K562 (cell line): ENCODE results near the gene TENM4.

Source experiments
- FOXJ3 ChIP-seq: sonication (generic); formaldehyde crosslinking; IDR thresholded peaks from 2 replicates; pipeline ENCODE4 v1.4.0; 2020; ENCODE audit warnings: mild to moderate bottlenecking, missing genetic modification reagents
- HIVEP1 ChIP-seq: fragments of 250-450 bp; sonication (Bioruptor Pico); IDR thresholded peaks from 2 replicates; pipeline ENCODE4 v1.4.0; 2020; ENCODE audit warnings: mild to moderate bottlenecking
- KLF6 ChIP-seq: fragments of 250-450 bp; sonication (Bioruptor Pico); IDR thresholded peaks from 2 replicates; pipeline ENCODE4 v1.4.0; 2020; ENCODE audit warnings: mild to moderate bottlenecking, moderate library complexity, borderline replicate concordance
- TF ChIP-seq, protein P1 (sequence below): fragments of 250-450 bp; sonication (Bioruptor Pico); IDR thresholded peaks from 2 replicates; pipeline ENCODE4 v1.5.0; 2021
- TF ChIP-seq, protein P2 (sequence below): IDR thresholded peaks from 2 replicates; pipeline ENCODE4 v1.6.1; 2012; ENCODE audit warnings: low read depth, low read length, improper control_type of control experiment, borderline replicate concordance
- TF ChIP-seq, protein P3 (sequence below), 3 experiments: IDR thresholded peaks in 2 of 3; conservative IDR thresholded peaks in 1 of 3; 2 replicates each; pipeline ENCODE4 v1.5.1; 2011 to 2012; ENCODE audit warnings: low read length in 3 of 3, mild to moderate bottlenecking in 3 of 3, control low read depth in 2 of 3, improper control_type of control experiment in 1 of 3, inconsistent platforms in 1 of 3, low read depth in 1 of 3, mixed read lengths in 1 of 3, moderate library complexity in 1 of 3; ENCODE audit not compliant: insufficient read depth in 2 of 3
- TF ChIP-seq, protein P4 (sequence below): sonication (generic); formaldehyde crosslinking; IDR thresholded peaks from 2 replicates; pipeline ENCODE4 v1.8.0; 2022; ENCODE audit warnings: mild to moderate bottlenecking, low read depth, missing genetic modification reagents

DNA sequence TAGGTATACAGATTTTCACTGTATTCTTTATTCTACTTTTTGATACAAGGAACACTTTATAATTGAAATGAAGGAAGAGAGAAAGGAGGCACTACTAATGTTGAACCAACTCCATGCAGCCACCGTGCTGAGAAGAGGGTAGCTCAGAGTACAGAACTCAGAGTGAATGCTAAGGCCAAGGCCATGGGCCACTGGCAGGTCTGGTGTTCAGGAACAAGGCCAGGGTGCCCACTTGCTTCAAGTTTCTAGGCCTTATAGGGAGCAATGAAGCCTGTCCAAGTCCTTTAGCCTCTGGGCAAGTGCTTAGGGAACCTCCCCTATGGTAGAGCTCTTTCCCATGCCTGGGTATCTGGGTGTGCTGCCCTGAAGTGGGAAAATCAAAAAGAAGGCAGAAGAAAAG, 235.0 kb downstream of the TENM4 start:
- TF ChIP-seq, protein P1, sequence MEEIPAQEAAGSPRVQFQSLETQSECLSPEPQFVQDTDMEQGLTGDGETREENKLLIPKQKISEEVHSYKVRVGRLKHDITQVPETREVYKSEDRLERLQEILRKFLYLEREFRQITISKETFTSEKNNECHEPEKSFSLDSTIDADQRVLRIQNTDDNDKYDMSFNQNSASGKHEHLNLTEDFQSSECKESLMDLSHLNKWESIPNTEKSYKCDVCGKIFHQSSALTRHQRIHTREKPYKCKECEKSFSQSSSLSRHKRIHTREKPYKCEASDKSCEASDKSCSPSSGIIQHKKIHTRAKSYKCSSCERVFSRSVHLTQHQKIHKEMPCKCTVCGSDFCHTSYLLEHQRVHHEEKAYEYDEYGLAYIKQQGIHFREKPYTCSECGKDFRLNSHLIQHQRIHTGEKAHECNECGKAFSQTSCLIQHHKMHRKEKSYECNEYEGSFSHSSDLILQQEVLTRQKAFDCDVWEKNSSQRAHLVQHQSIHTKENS = no peak
- TF ChIP-seq, protein P2, sequence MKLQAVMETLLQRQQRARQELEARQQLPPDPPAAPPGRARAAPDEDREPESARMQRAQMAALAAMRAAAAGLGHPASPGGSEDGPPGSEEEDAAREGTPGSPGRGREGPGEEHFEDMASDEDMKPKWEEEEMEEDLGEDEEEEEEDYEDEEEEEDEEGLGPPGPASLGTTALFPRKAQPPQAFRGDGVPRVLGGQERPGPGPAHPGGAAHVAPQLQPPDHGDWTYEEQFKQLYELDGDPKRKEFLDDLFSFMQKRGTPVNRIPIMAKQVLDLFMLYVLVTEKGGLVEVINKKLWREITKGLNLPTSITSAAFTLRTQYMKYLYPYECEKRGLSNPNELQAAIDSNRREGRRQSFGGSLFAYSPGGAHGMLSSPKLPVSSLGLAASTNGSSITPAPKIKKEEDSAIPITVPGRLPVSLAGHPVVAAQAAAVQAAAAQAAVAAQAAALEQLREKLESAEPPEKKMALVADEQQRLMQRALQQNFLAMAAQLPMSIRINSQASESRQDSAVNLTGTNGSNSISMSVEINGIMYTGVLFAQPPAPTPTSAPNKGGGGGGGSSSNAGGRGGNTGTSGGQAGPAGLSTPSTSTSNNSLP = no peak
- no peak for TF ChIP-seq FOXJ3 (CRISPR knock-in tag)
- TF ChIP-seq, protein P3, sequence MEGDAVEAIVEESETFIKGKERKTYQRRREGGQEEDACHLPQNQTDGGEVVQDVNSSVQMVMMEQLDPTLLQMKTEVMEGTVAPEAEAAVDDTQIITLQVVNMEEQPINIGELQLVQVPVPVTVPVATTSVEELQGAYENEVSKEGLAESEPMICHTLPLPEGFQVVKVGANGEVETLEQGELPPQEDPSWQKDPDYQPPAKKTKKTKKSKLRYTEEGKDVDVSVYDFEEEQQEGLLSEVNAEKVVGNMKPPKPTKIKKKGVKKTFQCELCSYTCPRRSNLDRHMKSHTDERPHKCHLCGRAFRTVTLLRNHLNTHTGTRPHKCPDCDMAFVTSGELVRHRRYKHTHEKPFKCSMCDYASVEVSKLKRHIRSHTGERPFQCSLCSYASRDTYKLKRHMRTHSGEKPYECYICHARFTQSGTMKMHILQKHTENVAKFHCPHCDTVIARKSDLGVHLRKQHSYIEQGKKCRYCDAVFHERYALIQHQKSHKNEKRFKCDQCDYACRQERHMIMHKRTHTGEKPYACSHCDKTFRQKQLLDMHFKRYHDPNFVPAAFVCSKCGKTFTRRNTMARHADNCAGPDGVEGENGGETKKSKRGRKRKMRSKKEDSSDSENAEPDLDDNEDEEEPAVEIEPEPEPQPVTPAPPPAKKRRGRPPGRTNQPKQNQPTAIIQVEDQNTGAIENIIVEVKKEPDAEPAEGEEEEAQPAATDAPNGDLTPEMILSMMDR (IDR thresholded peaks at IDR 0.05 in 2 of 3, conservative IDR thresholded peaks at IDR 0.05 in 1 of 3; ENCODE audit: insufficient read depth in 2 of 3, low read depth in 1 of 3, low read length in 3 of 3) = no peak
- no peak for TF ChIP-seq KLF6 (CRISPR knock-in tag)
- no peak for TF ChIP-seq HIVEP1 (CRISPR knock-in tag)
- TF ChIP-seq, protein P4, sequence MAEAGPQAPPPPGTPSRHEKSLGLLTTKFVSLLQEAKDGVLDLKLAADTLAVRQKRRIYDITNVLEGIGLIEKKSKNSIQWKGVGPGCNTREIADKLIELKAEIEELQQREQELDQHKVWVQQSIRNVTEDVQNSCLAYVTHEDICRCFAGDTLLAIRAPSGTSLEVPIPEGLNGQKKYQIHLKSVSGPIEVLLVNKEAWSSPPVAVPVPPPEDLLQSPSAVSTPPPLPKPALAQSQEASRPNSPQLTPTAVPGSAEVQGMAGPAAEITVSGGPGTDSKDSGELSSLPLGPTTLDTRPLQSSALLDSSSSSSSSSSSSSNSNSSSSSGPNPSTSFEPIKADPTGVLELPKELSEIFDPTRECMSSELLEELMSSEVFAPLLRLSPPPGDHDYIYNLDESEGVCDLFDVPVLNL = no peak
